ENCODE measurements around the gene SOD2. TPM values are rescaled to one million over a fixed set of nuclear protein-coding genes. Genes with fewer than 3 reads are reported as not detected.
"Not testable (repeated sequence)": the region's sequence is repeated elsewhere in the genome, so short reads cannot be mapped to it uniquely, and the experiment has no call there.

The SOD2 gene
- total RNA-seq, 2 donors from 2014 or later, result 243 to 555 TPM

DNA sequence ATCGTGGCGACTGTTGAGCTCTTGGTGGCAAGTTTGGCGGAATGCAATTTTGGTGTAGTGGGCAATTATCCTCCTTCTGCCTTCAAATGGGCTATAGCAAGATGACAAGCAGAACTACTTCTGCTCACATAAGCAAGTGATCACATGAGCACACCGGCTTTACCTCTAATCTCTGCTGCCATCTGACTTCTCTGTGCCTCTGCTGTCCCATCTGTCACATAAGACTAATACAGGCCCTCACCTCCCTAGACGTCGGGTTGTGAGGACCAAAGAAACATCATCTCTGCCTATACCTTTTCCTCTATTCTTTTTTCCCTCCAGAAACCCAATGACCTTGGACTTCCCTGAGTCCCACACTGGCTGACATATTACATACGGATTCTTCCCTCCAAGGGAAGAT, 20.9 kb upstream of the SOD2 start:
- H3K4me3 ChIP-seq, result no peak overlapping the region
- no peak for DNase-seq (ENCODE audit: low spot score)
- H3K9me3 ChIP-seq, result no peaks in the 10 kb centered on the region
- no peaks in the 10 kb centered on the region for H3K27me3 ChIP-seq
- H3K27ac ChIP-seq, result peak overlapping the region in 1 of 2 donors; percentile 39
- H3K4me1 ChIP-seq, result peaks cover 0 to 29% of the 10 kb centered on the region in 2 donors
- TF ChIP-seq, protein P1, sequence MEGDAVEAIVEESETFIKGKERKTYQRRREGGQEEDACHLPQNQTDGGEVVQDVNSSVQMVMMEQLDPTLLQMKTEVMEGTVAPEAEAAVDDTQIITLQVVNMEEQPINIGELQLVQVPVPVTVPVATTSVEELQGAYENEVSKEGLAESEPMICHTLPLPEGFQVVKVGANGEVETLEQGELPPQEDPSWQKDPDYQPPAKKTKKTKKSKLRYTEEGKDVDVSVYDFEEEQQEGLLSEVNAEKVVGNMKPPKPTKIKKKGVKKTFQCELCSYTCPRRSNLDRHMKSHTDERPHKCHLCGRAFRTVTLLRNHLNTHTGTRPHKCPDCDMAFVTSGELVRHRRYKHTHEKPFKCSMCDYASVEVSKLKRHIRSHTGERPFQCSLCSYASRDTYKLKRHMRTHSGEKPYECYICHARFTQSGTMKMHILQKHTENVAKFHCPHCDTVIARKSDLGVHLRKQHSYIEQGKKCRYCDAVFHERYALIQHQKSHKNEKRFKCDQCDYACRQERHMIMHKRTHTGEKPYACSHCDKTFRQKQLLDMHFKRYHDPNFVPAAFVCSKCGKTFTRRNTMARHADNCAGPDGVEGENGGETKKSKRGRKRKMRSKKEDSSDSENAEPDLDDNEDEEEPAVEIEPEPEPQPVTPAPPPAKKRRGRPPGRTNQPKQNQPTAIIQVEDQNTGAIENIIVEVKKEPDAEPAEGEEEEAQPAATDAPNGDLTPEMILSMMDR (IDR thresholded peaks at IDR 0.05), result no peak
- H3K36me3 ChIP-seq, result no peaks in the 10 kb centered on the region

DNA sequence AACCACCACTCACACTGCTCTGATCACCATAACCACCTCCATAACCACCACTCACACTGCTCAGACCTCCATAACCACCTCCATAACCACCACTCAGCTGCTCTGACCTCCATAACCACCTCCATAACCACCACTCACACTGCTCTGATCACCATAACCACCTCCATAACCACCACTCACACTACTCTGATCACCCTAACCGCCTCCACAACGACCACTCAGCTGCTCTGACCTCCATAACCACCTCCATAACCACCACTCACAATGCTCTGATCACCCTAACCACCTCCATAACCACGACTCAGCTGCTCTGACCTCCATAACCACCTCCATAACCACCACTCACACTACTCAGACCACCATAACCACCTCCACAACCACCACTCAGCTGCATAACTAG, 19.3 kb upstream of the SOD2 start:
- not testable (repeated sequence) for DNase-seq (ENCODE audit: low spot score); H3K27ac ChIP-seq; H3K4me3 ChIP-seq; H3K27me3 ChIP-seq; H3K36me3 ChIP-seq; H3K9me3 ChIP-seq
- H3K4me1 ChIP-seq, result peaks cover 0 to 27% of the 10 kb centered on the region in 2 donors

DNA sequence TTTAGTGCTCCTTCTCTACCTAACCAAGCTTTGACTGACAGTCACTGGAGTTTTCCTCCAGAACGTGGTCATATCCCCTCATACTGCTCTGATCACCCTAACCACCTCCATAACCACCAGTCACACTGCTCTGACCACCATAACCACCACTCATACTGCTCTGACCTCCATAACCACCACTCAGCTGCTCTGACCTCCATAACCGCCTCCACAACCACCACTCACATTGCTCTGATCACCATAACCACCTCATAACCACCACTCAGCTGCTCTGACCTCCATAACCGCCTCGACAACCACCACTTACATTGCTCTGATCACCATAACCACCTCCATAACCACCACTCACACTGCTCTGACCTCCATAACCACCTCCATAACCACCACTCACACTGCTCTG, 17.6 kb upstream of the SOD2 start:
- H3K36me3 ChIP-seq; H3K4me3 ChIP-seq; H3K27ac ChIP-seq; H3K27me3 ChIP-seq; DNase-seq (ENCODE audit: low spot score); H3K9me3 ChIP-seq: not testable (repeated sequence)
- H3K4me1 ChIP-seq, result peaks cover 0 to 11% of the 10 kb centered on the region in 2 donors

DNA sequence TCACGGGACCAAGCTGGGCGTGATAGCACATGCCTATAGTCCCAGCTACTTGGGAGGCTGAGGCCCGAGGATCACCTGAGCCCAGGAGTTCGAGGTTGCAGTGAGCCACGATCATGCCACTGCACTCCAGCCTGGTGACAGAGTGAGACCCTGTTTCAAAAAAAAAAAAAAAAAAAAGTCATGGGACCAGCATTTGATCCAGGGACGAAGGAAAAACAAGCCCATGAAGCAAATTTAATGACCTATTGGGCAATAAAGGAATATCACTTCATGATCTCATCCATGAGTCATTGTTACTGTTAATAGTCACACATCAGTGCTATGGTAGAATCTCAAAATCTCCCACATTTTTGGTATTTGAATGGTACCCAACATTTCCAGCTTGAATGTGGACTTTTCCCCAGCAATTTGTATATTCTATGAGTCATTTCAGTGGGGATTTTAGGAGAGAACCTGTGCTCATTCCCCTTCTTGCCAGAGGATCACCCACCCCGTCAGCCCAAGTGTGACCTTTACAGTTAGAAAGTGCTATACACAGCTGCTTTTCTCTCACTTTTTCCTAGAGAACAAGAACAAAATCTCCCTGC, 8.5 kb upstream of the SOD2 start:
- H3K36me3 ChIP-seq, result no peaks in the 10 kb centered on the region
- peaks cover 0 to 15% of the 10 kb centered on the region in 2 donors for H3K4me1 ChIP-seq
- DNase-seq (ENCODE audit: low spot score), result no peak
- H3K27me3 ChIP-seq, result no peaks in the 10 kb centered on the region
- H3K9me3 ChIP-seq, result no peaks in the 10 kb centered on the region
- no peak overlapping the region for H3K4me3 ChIP-seq
- peak overlapping the region; percentile 65 to 73 for H3K27ac ChIP-seq
- TF ChIP-seq, protein P1 (IDR thresholded peaks at IDR 0.05), result no peak

DNA sequence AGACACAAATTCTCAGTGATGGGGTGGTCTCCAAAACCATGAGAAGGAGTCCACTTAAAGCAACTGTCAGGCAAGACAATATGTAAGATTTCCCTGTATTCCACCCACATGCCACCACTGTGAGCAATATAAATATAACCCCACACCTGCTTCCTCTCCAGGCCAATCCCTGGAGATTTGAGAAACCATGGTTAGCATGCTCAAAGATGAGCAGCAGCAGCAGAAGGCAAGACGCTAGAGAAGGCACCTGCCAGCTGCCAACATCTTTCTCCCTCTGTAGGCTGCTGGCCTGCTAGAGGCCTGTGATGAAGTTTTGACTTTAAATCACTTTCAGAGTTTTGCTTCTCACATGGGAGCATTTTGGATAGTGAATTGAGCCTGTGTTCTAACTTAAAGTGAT, 7.9 kb upstream of the SOD2 start:
- peak overlapping the region; percentile 65 to 73 for H3K27ac ChIP-seq

DNA sequence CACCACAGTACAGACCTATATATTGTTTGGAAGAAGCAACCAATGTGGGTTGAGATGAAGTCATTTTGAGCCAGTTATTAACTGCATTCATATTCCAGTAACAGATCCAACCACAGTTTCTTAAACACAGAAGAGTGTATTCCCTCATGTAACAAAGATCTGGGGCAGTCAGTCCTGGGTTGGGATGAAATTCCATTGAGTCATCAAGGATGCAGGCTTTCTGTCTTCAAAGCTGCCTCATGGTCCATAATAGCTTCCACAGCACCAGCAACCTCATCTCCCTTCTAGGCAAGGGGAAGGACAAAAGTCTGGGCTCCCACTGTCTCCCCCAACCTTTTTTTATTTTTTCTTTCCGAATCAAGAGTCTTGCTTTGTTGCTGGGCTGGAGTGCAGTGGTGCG, 2.9 kb upstream of the SOD2 start:
- no peaks in the 10 kb centered on the region for H3K27me3 ChIP-seq
- no peak for DNase-seq (ENCODE audit: low spot score)
- H3K36me3 ChIP-seq, result no peaks in the 10 kb centered on the region
- H3K27ac ChIP-seq, result no peak overlapping the region
- TF ChIP-seq, protein P1 (IDR thresholded peaks at IDR 0.05), result no peak
- no peaks in the 10 kb centered on the region for H3K9me3 ChIP-seq
- H3K4me3 ChIP-seq, result no peak overlapping the region
- peaks cover 0 to 32% of the 10 kb centered on the region in 2 donors for H3K4me1 ChIP-seq

More for the DNA sequence above, 7.9 kb upstream of the SOD2 start:
- no peak for DNase-seq (ENCODE audit: low spot score)
- TF ChIP-seq, protein P1 (IDR thresholded peaks at IDR 0.05), result no peak
- Histone ChIP-seq H3K4me1 (peaks cover 0 to 15% of the 10 kb centered on the region in 2 donors), H3K4me3 (no peak overlapping the region), H3K9me3 (no peaks in the 10 kb centered on the region), H3K36me3 (no peaks in the 10 kb centered on the region), H3K27me3 (no peaks in the 10 kb centered on the region)

DNA sequence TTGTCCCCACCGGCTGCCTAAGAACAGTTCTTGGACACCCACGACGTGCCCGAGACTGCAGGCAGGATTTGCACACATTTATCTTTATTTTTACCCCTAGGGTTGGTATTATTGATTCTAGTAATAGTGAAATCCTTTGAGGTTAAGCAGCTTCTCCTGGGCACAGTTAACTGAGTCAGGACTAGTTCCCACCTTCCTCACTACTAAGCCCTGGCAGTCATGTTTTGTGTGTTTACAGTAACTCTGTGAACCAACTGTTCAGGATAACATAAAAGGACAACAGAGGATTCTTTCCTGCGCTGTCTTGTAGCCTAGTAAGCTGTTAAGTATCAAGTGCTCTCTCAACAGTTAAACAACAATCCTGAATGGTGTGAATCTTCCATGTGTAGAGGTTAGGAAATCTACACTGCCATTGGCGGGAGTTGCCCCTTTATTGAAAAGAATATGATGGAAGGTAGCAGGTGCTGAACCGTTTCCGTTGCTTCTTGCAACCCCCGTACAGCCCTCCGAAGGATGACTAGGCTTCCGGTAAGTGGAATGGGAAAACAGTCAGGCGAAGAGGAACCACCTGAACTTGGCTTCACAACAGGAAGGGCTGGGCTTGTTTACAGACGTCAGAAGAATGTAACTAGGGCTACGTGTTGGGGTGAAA, 979 bp upstream of the SOD2 start:
- peak overlapping the region; percentile 98 for H3K27ac ChIP-seq
- peak overlapping the region; percentile 96 to 98 for H3K4me3 ChIP-seq
- H3K4me1 ChIP-seq, result peaks cover 0 to 39% of the 10 kb centered on the region in 2 donors
- H3K36me3 ChIP-seq, result peaks cover 10% of the 10 kb centered on the region
- no peaks in the 10 kb centered on the region for H3K27me3 ChIP-seq
- no peaks in the 10 kb centered on the region for H3K9me3 ChIP-seq
- TF ChIP-seq, protein P1 (IDR thresholded peaks at IDR 0.05), result no peak
- DNase-seq (ENCODE audit: low spot score), result no peak
